MM.1S (cell line): Measurements from ENCODE around the gene ANKMY1.

Source experiments
- EZH2phosphoT487 ChIP-seq: fragments of 300-600 bp; sonication (generic); IDR thresholded peaks from 2 replicates; pipeline ENCODE4 v1.6.1; 2018; ENCODE audit warnings: antibody characterized with exemption, low read length
- TF ChIP-seq, protein P1 (sequence below): fragments of 300-600 bp; sonication (generic); IDR thresholded peaks from 2 replicates; pipeline ENCODE4 v1.5.1; 2016; ENCODE audit warnings: antibody characterized with exemption, low read length, mixed read lengths

DNA sequence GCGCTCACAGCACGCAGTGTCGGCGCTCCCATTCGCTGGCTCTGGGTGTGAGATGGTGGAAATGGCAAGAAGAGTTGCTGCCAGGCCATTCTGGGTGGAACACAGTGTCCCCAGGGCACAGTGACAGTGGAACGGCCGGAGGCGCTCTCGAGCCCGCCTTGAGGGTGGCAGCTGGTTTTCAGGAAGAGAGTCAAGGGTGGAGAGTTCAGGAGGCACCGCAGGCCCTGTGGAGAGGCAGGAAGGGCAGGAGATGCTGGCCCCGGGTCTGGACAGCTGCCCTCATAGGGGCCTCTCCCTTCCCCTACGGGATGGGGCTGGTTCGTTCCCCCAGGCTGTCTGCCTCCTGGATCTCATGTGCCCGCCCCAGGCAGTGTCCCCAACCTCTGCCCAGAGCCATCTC is 109.9 kb downstream of the ANKMY1 start:
- TF ChIP-seq, protein P1, sequence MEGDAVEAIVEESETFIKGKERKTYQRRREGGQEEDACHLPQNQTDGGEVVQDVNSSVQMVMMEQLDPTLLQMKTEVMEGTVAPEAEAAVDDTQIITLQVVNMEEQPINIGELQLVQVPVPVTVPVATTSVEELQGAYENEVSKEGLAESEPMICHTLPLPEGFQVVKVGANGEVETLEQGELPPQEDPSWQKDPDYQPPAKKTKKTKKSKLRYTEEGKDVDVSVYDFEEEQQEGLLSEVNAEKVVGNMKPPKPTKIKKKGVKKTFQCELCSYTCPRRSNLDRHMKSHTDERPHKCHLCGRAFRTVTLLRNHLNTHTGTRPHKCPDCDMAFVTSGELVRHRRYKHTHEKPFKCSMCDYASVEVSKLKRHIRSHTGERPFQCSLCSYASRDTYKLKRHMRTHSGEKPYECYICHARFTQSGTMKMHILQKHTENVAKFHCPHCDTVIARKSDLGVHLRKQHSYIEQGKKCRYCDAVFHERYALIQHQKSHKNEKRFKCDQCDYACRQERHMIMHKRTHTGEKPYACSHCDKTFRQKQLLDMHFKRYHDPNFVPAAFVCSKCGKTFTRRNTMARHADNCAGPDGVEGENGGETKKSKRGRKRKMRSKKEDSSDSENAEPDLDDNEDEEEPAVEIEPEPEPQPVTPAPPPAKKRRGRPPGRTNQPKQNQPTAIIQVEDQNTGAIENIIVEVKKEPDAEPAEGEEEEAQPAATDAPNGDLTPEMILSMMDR = no peak
- no peak for TF ChIP-seq EZH2phosphoT487
